Bronchial epithelial cell (primary cell): Measurements from ENCODE around the gene GRXCR1. TPM values are rescaled to one million over a fixed set of nuclear protein-coding genes. Genes with fewer than 3 reads are reported as not detected.

ENCODE experiments used
- DNase-seq: peaks from one replicate; pipeline ENCODE4 v3.0.0-alpha.2; 2010; ENCODE audit warnings: low read depth
- FAIRE-seq: peaks from 2 replicates; lab custom pipeline; 2011; peaks lifted over from hg19 to GRCh38; lab: Jason Lieb, UNC
- H3K27me3 ChIP-seq: 2 replicates; pipeline ENCODE4 v1.5.1; 2011; ENCODE audit warnings: low read length; ENCODE audit not compliant: control insufficient read depth, insufficient read depth
- H3K36me3 ChIP-seq: 2 replicates; pipeline ENCODE4 v1.5.1; 2011; ENCODE audit warnings: low read length; ENCODE audit not compliant: control insufficient read depth, insufficient read depth
- H3K4me3 ChIP-seq: 2 replicates; pipeline ENCODE4 v1.5.1; 2011; ENCODE audit warnings: mild to moderate bottlenecking, low read depth, low read length, control low read depth
- CTCF ChIP-seq: IDR thresholded peaks from 2 replicates; pipeline ENCODE4 v1.5.1; 2011; ENCODE audit warnings: mild to moderate bottlenecking, moderate library complexity, low read length, control low read depth, inconsistent platforms; ENCODE audit not compliant: insufficient read depth, severe bottlenecking
- total RNA-seq: library from RNA; depleted of rRNA; stranded (reverse); fragments of >200 nt; gene quantifications from 2 replicates; pipeline ENCODE4 v1.2.1, GENCODE V29; 2014

The GRXCR1 gene
- total RNA-seq, 1 donor from 2014 or later, result not detected

GRCh38 chr4:42871261-42871660, 21.3 kb upstream of the GRXCR1 start:
- FAIRE-seq (no peak), DNase-seq (no peak)
- H3K36me3 ChIP-seq, result no peaks in the 10 kb centered on the region
- H3K27me3 ChIP-seq, result no peaks in the 10 kb centered on the region
- H3K4me3 ChIP-seq, result no peak overlapping the region
- TF ChIP-seq CTCF, result no peak

- no peak for TF ChIP-seq CTCF
- H3K4me3 ChIP-seq, result no peak overlapping the region
- FAIRE-seq, result no peak
Observed at GRCh38 chr4:42871671-42872290, 20.7 kb upstream of the GRXCR1 start.

GRCh38 chr4:42878863-42879262, 13.7 kb upstream of the GRXCR1 start:
- DNase-seq (no peak), FAIRE-seq (no peak)
- no peak for TF ChIP-seq CTCF
- Histone ChIP-seq H3K27me3 (no peaks in the 10 kb centered on the region), H3K4me3 (no peak overlapping the region), H3K36me3 (no peaks in the 10 kb centered on the region)

More at GRCh38 chr4:42871671-42872290, 20.7 kb upstream of the GRXCR1 start:
- DNase-seq, result no peak
- no peaks in the 10 kb centered on the region for H3K36me3 ChIP-seq
- no peaks in the 10 kb centered on the region for H3K27me3 ChIP-seq

- no peak for FAIRE-seq
Observed at GRCh38 chr4:42881253-42881652, 11.3 kb upstream of the GRXCR1 start.

GRCh38 chr4:42891644-42892043, 869 bp upstream of the GRXCR1 start:
- no peak for FAIRE-seq
- Histone ChIP-seq H3K27me3 (no peaks in the 10 kb centered on the region), H3K4me3 (no peak overlapping the region), H3K36me3 (no peaks in the 10 kb centered on the region)
- DNase-seq, result no peak
- no peak for TF ChIP-seq CTCF

More at GRCh38 chr4:42881253-42881652, 11.3 kb upstream of the GRXCR1 start:
- no peak for TF ChIP-seq CTCF
- Histone ChIP-seq H3K27me3 (no peaks in the 10 kb centered on the region), H3K36me3 (no peaks in the 10 kb centered on the region), H3K4me3 (no peak overlapping the region)
- no peak for DNase-seq

GRCh38 chr4:42895452-42895851, 2.9 kb downstream of the GRXCR1 start:
- FAIRE-seq (no peak), DNase-seq (no peak)
- H3K36me3 ChIP-seq, result no peaks in the 10 kb centered on the region
- H3K4me3 ChIP-seq, result no peak overlapping the region
- TF ChIP-seq CTCF, result no peak
- no peaks in the 10 kb centered on the region for H3K27me3 ChIP-seq
